ENCODE data around the gene OVOL3.

The OVOL3 gene

GRCh38 chr19:36136964-36137686, 26.2 kb downstream of the OVOL3 start:
- DNase-seq, result no peak

- no peak for DNase-seq
Measured at GRCh38 chr19:36139120-36139472, 28.2 kb downstream of the OVOL3 start.

DNA sequence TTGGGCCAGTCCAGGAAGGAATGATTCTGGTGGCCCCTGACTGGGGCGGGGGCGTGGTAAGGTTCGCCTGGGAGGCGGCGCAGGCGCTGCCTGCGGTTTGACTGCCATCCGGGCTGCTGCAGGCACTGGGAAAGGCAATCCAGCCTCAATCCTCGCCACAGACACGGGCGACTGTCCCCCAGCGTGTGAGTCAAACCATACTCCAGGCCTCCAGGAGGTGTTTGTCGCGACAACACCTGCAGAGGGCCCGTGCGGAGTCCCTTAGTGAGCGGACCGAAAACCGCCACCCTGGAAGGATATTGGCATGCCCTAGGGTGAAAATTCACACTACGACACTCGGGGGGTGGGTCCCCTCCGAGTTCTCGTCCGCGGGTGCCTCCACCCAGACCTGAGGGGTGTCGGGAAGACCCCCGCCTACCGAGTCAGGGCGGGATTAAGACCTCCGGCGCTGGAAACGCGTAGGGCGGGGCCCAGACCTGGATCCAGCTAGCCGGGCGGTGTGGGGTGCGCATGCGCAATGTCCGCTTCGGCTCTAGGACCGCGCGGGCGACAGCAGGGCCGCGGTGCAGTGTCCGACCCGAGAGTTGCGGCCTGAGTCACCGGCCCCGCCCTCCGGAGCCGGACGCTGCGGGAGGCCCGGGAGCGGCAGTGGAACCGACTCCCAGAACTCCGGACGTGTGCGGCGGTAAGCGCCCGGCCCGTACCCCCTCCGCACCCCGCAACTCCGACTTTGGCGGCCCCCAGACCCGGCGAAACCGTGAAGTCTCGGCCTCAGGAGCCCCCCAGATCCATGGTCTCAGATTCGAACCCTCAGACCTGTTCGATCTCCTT, 28.7 kb downstream of the OVOL3 start, which contains the start of gene CAPNS1:
Gene CAPNS1, plus strand, starts transcription at position 594 of the 831 bp plus-strand sequence. CDS start 946 bp downstream, outside the sequence.
- peak; percentile 65 to 82 (median 78) for DNase-seq

GRCh38 chr19:36140304-36141038, 29.5 kb downstream of the OVOL3 start:
- DNase-seq, result peak in 2 of 4 experiments; percentile 49 to 55

- peak; percentile 66 to 89 (median 84) for DNase-seq
Measured at GRCh38 chr19:36141039-36141927, 30.3 kb downstream of the OVOL3 start.

DNA sequence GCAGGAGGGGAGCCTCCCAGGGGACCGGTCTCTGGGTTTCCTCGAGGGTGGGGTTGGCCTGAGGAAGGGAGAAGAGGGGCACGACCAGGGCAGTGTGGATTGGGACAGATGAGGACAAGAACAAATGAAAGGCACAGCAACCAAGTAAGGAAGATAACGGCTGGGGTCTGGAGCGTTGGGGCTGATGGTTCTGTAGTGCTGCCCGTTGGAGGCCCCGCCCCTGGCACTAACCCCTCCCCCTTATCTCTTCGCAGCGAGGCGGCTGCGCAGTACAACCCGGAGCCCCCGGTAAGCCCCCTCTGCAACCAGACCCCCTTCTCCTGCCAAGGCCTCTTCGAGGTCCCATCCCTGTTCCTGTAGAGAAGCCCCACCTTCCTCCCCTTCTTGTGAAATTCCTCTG, 31.1 kb downstream of the OVOL3 start:
- no peak for DNase-seq

DNA sequence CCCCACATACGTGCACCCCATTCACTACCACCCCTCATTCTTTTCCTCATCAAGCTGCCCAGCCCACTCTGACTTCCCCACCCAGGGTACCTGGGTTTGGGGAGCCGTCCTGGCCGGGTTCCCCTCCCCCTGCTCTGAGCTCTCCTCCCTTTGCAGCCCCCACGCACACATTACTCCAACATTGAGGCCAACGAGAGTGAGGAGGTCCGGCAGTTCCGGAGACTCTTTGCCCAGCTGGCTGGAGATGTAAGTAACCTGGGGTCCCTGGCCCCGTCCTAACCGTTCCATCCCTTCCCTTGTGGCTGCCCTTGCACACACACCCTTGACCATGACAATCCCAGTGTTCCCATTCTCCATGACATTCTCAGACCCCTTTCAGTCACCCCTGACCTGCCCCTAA, 31.6 kb downstream of the OVOL3 start:
- DNase-seq, result no peak

- no peak for DNase-seq
Measured at GRCh38 chr19:36144624-36145023, 33.7 kb downstream of the OVOL3 start.

DNA sequence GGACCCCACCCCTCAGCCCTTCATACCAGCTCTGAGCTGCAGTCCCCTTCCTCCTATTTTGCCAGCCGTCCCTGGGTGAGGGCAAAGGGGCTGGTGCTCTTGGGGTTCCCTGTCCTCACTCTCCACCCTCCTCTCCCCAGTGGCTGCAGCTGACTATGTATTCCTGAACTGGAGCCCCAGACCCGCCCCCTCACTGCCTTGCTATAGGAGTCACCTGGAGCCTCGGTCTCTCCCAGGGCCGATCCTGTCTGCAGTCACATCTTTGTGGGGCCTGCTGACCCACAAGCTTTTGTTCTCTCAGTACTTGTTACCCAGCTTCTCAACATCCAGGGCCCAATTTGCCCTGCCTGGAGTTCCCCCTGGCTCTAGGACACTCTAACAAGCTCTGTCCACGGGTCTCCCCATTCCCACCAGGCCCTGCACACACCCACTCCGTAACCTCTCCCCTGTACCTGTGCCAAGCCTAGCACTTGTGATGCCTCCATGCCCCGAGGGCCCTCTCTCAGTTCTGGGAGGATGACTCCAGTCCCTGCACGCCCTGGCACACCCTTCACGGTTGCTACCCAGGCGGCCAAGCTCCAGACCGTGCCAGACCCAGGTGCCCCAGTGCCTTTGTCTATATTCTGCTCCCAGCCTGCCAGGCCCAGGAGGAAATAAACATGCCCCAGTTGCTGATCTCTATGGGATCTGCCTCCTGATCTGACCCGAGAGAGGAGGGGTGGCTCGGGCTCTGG, 38.9 kb downstream of the OVOL3 start:
- DNase-seq, result no peak

DNA sequence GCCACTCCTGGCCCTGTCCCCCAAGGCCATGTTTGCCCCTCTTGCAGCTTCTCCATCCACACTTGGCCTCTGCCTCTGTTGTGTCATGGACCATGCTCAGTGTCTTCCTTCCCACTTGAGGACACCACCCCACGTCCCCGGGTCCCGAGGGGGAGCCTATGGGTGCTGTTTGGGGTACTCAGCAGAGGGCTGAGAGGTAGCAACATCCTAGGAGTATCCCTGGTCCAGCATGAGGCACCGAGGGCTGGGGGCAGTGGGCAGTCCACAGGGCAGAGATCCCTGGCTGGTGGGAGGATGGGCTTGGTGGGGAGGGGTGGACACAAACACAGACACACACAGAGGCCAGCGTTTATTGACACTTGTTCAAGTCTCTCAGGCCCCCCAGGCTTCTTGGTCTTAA, 39.6 kb downstream of the OVOL3 start:
- DNase-seq, result no peak

GRCh38 chr19:36151144-36152018, 40.4 kb downstream of the OVOL3 start:
- DNase-seq, result no peak

DNA sequence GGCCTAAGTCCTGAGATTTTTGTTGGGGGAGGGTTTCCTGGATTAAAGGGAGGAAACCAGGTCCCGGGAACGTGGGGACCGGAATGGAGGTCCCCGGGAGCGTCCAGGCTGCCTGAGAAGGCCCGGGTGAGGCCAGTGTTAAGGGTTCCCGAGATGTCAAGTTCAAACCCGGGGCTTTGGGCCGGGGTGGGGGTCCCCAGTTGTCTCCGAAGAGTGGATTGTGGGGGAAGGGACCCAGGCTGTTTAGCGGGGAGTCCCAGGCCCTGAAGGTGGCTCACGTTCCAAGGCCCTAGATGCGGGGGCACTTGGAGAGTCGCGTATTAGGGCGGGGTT, 41.0 kb downstream of the OVOL3 start:
- no peak for DNase-seq

DNA sequence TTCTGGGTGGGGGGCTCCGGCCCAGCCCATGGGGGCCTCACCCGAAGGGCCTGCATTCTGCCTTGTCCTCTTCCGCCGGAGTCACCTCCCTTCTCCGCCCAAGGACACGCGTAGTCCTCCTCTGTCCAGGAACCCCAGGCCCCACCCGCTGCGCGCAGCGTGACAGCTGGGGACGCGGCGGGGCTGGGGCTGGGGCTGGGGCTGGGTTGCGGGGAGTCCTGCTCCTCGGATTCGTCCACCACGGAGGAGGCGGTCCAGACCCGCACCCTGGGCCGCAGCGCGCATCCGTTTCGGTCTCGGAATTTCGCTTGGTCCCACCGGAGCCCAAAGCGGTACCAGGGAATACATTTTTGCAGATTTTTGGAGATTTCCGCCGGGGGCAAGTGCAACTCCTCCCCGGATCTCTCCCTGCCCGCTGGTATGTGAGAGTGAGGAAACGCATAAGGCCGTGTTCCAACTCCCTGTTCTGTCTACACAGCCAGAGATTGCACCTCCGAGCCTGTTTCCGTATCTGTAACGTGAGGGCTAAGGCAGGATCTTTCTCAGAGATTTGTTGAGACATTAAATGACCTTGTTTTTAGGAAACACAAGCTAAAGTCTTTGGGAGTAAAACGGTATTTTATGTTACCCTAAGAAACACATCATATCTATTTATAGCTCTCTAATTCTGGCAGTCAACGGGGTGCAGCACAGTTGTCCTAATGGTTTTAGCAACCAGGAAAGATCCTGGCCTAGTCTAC, 41.6 kb downstream of the OVOL3 start, which contains the start of gene COX7A1:
Gene COX7A1, minus strand, starts transcription at position 96 of the 740 bp plus-strand sequence. Its CDS starts 40 bp downstream, at position 56.
- no peak for DNase-seq

- no peak for DNase-seq
Measured at GRCh38 chr19:36153126-36153525, 42.2 kb downstream of the OVOL3 start.

GRCh38 chr19:36160821-36161596, 50.1 kb downstream of the OVOL3 start:
- no peak for DNase-seq
